ENCODE results near the gene MSI2.

DNA sequence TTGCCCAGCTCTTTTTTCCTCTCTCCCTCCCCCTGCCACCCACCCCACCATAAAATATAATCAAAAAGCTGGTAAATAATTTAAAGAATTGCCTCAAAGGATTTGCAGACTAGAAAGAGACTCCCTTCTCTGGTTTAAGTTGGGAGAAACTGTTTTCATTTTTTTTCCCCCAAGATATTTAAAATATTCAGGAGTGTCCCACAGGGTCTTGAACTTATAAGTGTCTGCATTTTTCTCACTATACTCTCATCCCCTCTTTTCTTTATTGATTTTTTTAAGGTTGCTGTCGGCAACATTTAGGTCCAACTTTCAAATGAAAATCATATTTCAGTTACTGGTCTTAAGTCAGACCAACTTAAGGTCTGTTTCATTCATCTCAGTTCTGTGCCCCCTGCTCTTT lies 210.2 kb downstream of the MSI2 start:
- TF ChIP-seq, protein P1, sequence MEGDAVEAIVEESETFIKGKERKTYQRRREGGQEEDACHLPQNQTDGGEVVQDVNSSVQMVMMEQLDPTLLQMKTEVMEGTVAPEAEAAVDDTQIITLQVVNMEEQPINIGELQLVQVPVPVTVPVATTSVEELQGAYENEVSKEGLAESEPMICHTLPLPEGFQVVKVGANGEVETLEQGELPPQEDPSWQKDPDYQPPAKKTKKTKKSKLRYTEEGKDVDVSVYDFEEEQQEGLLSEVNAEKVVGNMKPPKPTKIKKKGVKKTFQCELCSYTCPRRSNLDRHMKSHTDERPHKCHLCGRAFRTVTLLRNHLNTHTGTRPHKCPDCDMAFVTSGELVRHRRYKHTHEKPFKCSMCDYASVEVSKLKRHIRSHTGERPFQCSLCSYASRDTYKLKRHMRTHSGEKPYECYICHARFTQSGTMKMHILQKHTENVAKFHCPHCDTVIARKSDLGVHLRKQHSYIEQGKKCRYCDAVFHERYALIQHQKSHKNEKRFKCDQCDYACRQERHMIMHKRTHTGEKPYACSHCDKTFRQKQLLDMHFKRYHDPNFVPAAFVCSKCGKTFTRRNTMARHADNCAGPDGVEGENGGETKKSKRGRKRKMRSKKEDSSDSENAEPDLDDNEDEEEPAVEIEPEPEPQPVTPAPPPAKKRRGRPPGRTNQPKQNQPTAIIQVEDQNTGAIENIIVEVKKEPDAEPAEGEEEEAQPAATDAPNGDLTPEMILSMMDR (IDR thresholded peaks at IDR 0.05; ENCODE audit: low read length): no peak
- TF ChIP-seq EZH2 (IDR thresholded peaks at IDR 0.05; ENCODE audit: borderline replicate concordance, low read length): no peak
